Measurements from ENCODE around the gene RAPGEF1.

- no peak for TF ChIP-seq CTCF (IDR thresholded peaks at IDR 0.05)
- TF ChIP-seq POLR2A (IDR thresholded peaks at IDR 0.05) = no peak
Observed at GRCh38 chr9:131670247-131671132, 69.4 kb downstream of the RAPGEF1 start.

All from uterus (tissue), 2 donors.